ENCODE measurements around the gene PCSK1.

DNA sequence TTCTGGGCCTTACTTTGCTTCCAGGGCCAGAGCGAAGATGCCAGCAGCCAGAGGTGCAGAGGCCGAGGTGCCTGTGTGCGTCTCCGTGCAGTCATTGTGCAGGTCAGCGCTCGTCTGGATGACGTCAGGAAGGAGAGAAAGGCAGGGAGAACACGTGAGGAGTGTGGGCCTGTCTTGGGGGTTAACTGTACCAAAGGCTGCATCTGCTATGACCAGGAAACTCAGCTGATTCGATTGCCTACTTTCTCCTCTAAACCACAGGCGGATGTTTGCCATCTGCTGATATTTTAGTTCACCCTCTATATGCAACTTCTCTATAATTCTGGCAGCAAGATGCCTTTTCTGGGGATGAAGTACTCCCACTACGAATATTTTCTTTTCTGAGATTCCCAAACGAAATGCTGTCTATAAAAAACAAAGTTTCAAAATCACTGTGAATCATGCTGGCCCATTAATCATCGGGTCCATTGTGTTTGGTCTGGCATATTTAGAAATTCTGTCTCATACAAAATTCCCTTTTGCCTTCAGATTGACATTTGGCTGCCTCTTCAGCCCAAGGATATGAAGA lies 24.8 kb downstream of the PCSK1 start:
- no peak for TF ChIP-seq ELF4 (IDR thresholded peaks at IDR 0.05)
- no peak for TF ChIP-seq ARNT (IDR thresholded peaks at IDR 0.05)
- TF ChIP-seq FOXA1 (IDR thresholded peaks at IDR 0.05), result no peak
- TF ChIP-seq SP1 (IDR thresholded peaks at IDR 0.05), result no peak
